ENCODE measurements around the gene PSMB5. TPM values are rescaled to one million over a fixed set of nuclear protein-coding genes. Genes with fewer than 3 reads are reported as not detected.

PSMB5 gene
- total and polyA plus RNA-seq, 9 of the 15 experiments (the other 6 are each of a cell fraction or from before 2014, with no cell fraction given): 198 to 1,870 (median 269) TPM

DNA sequence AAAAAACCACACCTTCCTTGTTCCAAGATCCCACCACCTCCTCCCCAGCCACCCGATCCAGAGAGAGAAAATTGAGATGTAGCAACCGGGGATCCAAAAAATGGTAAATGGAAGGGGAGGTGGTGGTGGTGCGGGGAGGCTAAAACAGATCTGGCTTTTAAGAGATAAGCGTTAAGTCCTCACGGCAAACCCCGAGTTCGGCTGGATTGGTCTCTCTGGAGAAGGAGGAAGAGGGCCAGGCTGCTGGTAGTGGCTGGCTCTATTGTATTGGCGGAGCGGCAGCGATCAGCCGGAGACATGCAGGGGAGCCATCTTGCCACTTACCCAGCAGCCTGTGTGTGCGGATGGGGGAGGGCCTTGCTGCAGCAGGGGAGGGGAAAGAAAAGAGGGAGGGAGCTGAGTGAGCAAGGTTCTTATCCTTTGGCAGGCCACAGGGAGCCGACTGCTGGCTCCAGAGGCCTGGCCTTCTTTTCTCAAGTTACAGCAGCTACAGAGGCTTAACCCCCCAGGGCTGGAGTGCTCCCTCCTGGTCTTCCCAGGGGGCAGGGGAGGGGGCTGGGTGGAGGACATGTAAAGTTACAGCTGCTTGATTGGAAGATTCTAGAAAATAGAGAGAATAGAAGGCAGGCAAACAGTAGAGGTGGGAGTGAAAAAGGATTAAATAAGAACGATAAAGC lies 36.7 kb upstream of the PSMB5 start (continued):
- TF ChIP-seq MYNN (IDR thresholded peaks at IDR 0.05) (0 out of 2 replicates have a peak, but pooled peaks have one; percentile 34), MYNN (CRISPR knock-in tag; IDR thresholded peaks at IDR 0.05) (no peak), ZNF717 (CRISPR knock-in tag; IDR thresholded peaks at IDR 0.05) (no peak), ZBTB40 (IDR thresholded peaks at IDR 0.05) (0 out of 2 replicates have a peak, but pooled peaks have one; percentile 16), ZBTB40 (CRISPR knock-in tag; IDR thresholded peaks at IDR 0.05) (no peak), POLR3G (IDR thresholded peaks at IDR 0.05; ENCODE audit: extremely low read depth, insufficient read length, insufficient replicate concordance) (no peak), KAT7 (CRISPR knock-in tag; IDR thresholded peaks at IDR 0.05; ENCODE audit: borderline replicate concordance) (peak; percentile 74; the same call in 1 of the 2 replicates), FOXJ2 (tag; IDR thresholded peaks at IDR 0.05) (no peak), TSC22D4 (tag; IDR thresholded peaks at IDR 0.05) (no peak), ZNF518B (CRISPR knock-in tag; IDR thresholded peaks at IDR 0.05) (no peak)
- TF ChIP-seq, protein P1, sequence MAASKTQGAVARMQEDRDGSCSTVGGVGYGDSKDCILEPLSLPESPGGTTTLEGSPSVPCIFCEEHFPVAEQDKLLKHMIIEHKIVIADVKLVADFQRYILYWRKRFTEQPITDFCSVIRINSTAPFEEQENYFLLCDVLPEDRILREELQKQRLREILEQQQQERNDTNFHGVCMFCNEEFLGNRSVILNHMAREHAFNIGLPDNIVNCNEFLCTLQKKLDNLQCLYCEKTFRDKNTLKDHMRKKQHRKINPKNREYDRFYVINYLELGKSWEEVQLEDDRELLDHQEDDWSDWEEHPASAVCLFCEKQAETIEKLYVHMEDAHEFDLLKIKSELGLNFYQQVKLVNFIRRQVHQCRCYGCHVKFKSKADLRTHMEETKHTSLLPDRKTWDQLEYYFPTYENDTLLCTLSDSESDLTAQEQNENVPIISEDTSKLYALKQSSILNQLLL (CRISPR knock-in tag; IDR thresholded peaks at IDR 0.05; ENCODE audit: borderline replicate concordance): no peak
- TF ChIP-seq, protein P2, sequence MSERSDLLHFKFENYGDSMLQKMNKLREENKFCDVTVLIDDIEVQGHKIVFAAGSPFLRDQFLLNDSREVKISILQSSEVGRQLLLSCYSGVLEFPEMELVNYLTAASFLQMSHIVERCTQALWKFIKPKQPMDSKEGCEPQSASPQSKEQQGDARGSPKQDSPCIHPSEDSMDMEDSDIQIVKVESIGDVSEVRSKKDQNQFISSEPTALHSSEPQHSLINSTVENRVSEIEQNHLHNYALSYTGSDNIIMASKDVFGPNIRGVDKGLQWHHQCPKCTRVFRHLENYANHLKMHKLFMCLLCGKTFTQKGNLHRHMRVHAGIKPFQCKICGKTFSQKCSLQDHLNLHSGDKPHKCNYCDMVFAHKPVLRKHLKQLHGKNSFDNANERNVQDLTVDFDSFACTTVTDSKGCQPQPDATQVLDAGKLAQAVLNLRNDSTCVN (CRISPR knock-in tag; IDR thresholded peaks at IDR 0.05): no peak
